ENCODE results near the gene RASGRP1. TPM values are rescaled to one million over a fixed set of nuclear protein-coding genes. Genes with fewer than 3 reads are reported as not detected.

The RASGRP1 gene
- 1 to 10 TPM; 1.6 to 2.6 TPM for total RNA-seq

GRCh38 chr15:38564557-38565286, at the start of gene RASGRP1:
RASGRP1 (minus strand) TSS chr15:38564814; CDS start chr15:38564628, 186 bp downstream.
- H3K27ac ChIP-seq: no peak within 1 kb of the TSS
- no peaks in the 10 kb centered on the region for H3K36me3 ChIP-seq
- H3K9me3 ChIP-seq: no peaks in the 10 kb centered on the region
- H3K4me1 ChIP-seq (ENCODE audit: control insufficient read depth in 1 of 2, low read depth in 2 of 2): peaks cover 3 to 4% of the 10 kb centered on the region in 2 donors
- no peak for DNase-seq (ENCODE audit: low spot score)
- ATAC-seq (ENCODE audit: insufficient number of reproducible peaks, low FRiP score, low read depth): no peak
- no peak for TF ChIP-seq CTCF (IDR thresholded peaks at IDR 0.05)
- H3K4me3 ChIP-seq: peak within 1 kb of the TSS; percentile 76
- no peaks in the 10 kb centered on the region for H3K27me3 ChIP-seq (replicated peaks; ENCODE audit: insufficient read depth)

DNA sequence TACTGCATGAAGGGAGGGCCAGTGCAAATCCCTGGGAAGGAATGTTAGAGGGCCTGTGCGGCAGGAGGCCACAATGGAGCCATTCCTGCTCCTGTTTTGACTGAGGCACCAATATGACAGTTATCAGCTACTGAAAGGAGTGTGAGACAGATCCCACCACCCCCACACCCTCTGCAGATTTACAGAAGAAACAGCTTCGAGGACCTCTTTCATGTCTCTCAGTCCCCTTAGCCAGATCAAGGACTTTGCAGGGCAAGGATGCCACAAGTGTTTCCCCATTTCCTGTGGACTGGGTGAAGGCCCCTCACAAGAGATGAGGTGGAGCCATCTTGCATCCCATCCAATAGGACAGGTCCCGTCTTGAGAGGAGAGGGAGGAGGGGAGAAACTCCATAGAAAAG, 48.5 kb upstream of the RASGRP1 start:
- H3K4me1 ChIP-seq (ENCODE audit: control insufficient read depth in 1 of 2, low read depth in 2 of 2): no peaks in the 10 kb centered on the region
- no peak for TF ChIP-seq CTCF (IDR thresholded peaks at IDR 0.05)
- H3K36me3 ChIP-seq: no peaks in the 10 kb centered on the region
- H3K9me3 ChIP-seq: no peaks in the 10 kb centered on the region
- no peak overlapping the region for H3K4me3 ChIP-seq
- no peaks in the 10 kb centered on the region for H3K27me3 ChIP-seq (replicated peaks; ENCODE audit: insufficient read depth)
- ATAC-seq (ENCODE audit: insufficient number of reproducible peaks, low FRiP score, low read depth): no peak
- DNase-seq (ENCODE audit: low spot score): no peak
- no peak overlapping the region for H3K27ac ChIP-seq

DNA sequence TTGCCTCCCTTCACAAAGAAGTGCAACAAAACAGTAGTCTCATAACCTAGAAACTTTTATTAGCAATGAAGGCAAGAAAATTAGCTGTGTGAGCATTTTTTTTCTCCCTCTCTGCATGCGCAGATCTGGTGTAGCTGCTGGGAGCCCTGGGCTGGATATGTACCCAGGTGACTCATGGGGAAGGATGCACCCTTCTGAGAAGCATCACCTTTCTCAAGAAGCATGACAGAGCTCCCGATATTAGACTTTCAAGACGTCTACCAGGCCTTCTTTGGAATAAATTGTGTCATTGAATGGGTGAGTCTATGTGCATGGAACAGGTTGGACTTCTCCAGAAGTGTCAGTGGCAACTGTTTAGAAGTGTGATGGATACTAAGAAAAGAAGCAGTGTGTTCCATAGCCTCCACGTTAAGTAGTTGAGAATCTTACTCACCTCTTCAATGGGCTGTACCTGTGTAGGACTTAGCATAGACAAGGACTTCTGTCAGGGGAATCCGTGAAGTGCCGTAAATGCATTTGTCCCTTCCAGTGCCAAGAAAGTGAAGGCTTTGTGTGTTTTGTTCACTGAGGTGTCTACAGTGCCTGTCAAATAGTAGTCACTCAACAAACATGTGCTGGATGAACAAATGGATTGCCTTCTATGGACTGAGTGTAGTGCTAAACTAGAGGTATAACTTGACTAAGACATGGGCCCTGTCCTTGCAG, 47.7 kb upstream of the RASGRP1 start:
- ATAC-seq (ENCODE audit: insufficient number of reproducible peaks, low FRiP score, low read depth) (no peak), DNase-seq (ENCODE audit: low spot score) (no peak)
- Histone ChIP-seq H3K4me3 (no peak overlapping the region), H3K9me3 (no peaks in the 10 kb centered on the region), H3K36me3 (no peaks in the 10 kb centered on the region), H3K27ac (no peak overlapping the region), H3K27me3 (replicated peaks; ENCODE audit: insufficient read depth) (no peaks in the 10 kb centered on the region), H3K4me1 (ENCODE audit: control insufficient read depth in 1 of 2, low read depth in 2 of 2) (no peaks in the 10 kb centered on the region)
- TF ChIP-seq CTCF (IDR thresholded peaks at IDR 0.05): no peak

DNA sequence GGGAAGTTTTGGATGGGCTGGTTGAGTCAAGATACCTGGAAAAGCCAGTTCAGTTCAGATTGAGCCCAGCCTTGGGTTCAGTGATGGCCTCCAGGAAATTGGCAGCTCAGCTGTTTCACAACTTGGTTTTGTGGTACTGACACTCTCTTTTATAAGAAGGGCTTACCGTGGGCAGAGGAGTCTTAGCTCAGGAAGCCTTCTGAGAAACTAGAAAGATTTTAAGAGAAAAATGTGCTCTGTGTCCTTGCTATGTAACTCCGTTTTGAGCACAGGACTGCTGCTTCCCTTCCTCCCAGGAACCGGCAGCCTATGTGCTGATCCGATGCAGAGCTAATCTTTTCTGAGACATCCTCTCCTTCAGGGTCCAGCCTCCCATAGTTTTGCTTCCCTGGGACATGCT, 46.6 kb upstream of the RASGRP1 start:
- Histone ChIP-seq H3K27me3 (replicated peaks; ENCODE audit: insufficient read depth) (no peaks in the 10 kb centered on the region), H3K4me1 (ENCODE audit: control insufficient read depth in 1 of 2, low read depth in 2 of 2) (no peaks in the 10 kb centered on the region), H3K4me3 (no peak overlapping the region), H3K9me3 (no peaks in the 10 kb centered on the region), H3K27ac (no peak overlapping the region), H3K36me3 (no peaks in the 10 kb centered on the region)
- no peak for TF ChIP-seq CTCF (IDR thresholded peaks at IDR 0.05)
- DNase-seq (ENCODE audit: low spot score) (no peak), ATAC-seq (ENCODE audit: insufficient number of reproducible peaks, low FRiP score, low read depth) (no peak)

DNA sequence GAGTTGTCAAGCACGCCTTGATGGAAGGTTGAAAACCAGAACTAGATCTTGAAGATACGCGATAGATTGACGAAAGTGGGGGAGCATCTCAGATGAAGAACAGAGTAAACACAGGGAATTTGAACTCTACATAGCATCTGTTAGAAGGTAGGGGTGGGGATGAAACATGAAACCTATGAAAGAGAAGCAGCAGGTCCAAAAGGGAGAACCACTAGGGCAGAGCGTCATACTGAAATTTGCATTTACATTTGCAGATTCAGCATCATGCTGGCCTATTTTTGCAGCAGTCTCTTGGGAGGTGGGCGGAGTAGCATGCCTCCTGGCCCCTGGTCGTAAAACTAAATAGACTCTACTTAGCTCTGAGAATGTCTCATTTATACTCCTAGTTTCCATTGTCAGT, 46.1 kb upstream of the RASGRP1 start:
- H3K9me3 ChIP-seq: no peaks in the 10 kb centered on the region
- no peak for ATAC-seq (ENCODE audit: insufficient number of reproducible peaks, low FRiP score, low read depth)
- no peak for DNase-seq (ENCODE audit: low spot score)

More for the DNA sequence above, 46.1 kb upstream of the RASGRP1 start:
- Histone ChIP-seq H3K27ac (no peak overlapping the region), H3K27me3 (replicated peaks; ENCODE audit: insufficient read depth) (no peaks in the 10 kb centered on the region), H3K36me3 (no peaks in the 10 kb centered on the region), H3K4me3 (no peak overlapping the region), H3K4me1 (ENCODE audit: control insufficient read depth in 1 of 2, low read depth in 2 of 2) (no peaks in the 10 kb centered on the region)
- no peak for TF ChIP-seq CTCF (IDR thresholded peaks at IDR 0.05)
